Keratinocyte (primary cell): Measurements from ENCODE around the gene TAF1B. TPM values are rescaled to one million over a fixed set of nuclear protein-coding genes. Genes with fewer than 3 reads are reported as not detected.
A peak's percentile ranks its signal among the peaks of the same experiment; 100 is the strongest.

Experiments used
- DNase-seq: peaks from one replicate; pipeline ENCODE4 v3.0.0-alpha.2; 2011; ENCODE audit warnings: low read depth, missing footprints, low spot score
- FAIRE-seq: peaks from 2 replicates; lab custom pipeline; 2011; peaks lifted over from hg19 to GRCh38; lab: Jason Lieb, UNC
- H2AFZ ChIP-seq: 2 replicates; pipeline ENCODE4 v1.6.0; 2012; ENCODE audit warnings: low read length, control low read depth, inconsistent platforms; ENCODE audit not compliant: control insufficient read depth
- H3K27ac ChIP-seq: 2 replicates; pipeline ENCODE4 v1.5.1; 2011; ENCODE audit warnings: low read length; ENCODE audit not compliant: control insufficient read depth, insufficient read depth
- H3K27me3 ChIP-seq: 3 replicates; pipeline ENCODE4 v1.6.0; 2011; ENCODE audit warnings: low read length; ENCODE audit not compliant: control insufficient read depth, insufficient read depth; ENCODE audit errors: extremely low read depth
- H3K36me3 ChIP-seq, 2 experiments: 2 replicates in 1 of 2; 3 replicates in 1 of 2; pipeline ENCODE4 v1.5.1; 2011; ENCODE audit warnings: low read length in 2 of 2, mild to moderate bottlenecking in 1 of 2; ENCODE audit not compliant: control insufficient read depth in 2 of 2, insufficient read depth in 2 of 2; ENCODE audit errors: extremely low read depth in 1 of 2
- H3K4me1 ChIP-seq: 3 replicates; pipeline ENCODE4 v1.5.1; 2011; ENCODE audit warnings: low read length; ENCODE audit not compliant: control insufficient read depth, insufficient read depth; ENCODE audit errors: extremely low read depth
- H3K4me2 ChIP-seq: 3 replicates; pipeline ENCODE4 v1.6.0; 2011; ENCODE audit warnings: low read depth, low read length; ENCODE audit not compliant: control insufficient read depth, insufficient read depth; ENCODE audit errors: extremely low read depth
- H3K4me3 ChIP-seq, 3 experiments: fragments of 200-600 bp in 1 of 3; sonication (generic) in 1 of 3; 2 replicates in 2 of 3; 3 replicates in 1 of 3; pipeline ENCODE4 v1.5.1; 2011 to 2016; ENCODE audit warnings: low read length in 3 of 3, mild to moderate bottlenecking in 3 of 3, control low read depth in 2 of 3, inconsistent platforms in 1 of 3, low read depth in 1 of 3, mixed read lengths in 1 of 3, mixed run types in 1 of 3, moderate library complexity in 1 of 3; ENCODE audit not compliant: control insufficient read depth in 2 of 3, insufficient read depth in 2 of 3; ENCODE audit errors: extremely low read depth in 1 of 3
- H3K79me2 ChIP-seq: 2 replicates; pipeline ENCODE4 v1.6.0; 2012; ENCODE audit warnings: low read length; ENCODE audit not compliant: control insufficient read depth, insufficient read depth
- H3K9ac ChIP-seq: 3 replicates; pipeline ENCODE4 v1.6.0; 2011; ENCODE audit warnings: low read length; ENCODE audit not compliant: control insufficient read depth, insufficient read depth; ENCODE audit errors: extremely low read depth
- H3K9me1 ChIP-seq: 3 replicates; pipeline ENCODE4 v1.6.0; 2011; ENCODE audit warnings: low read length; ENCODE audit not compliant: control insufficient read depth, insufficient read depth; ENCODE audit errors: extremely low read depth
- H3K9me3 ChIP-seq: 2 replicates; pipeline ENCODE4 v1.5.1; 2012; ENCODE audit warnings: low read depth, low read length; ENCODE audit not compliant: control insufficient read depth
- H4K20me1 ChIP-seq: 3 replicates; pipeline ENCODE4 v1.6.0; 2011; ENCODE audit warnings: low read length; ENCODE audit not compliant: control insufficient read depth, insufficient read depth; ENCODE audit errors: extremely low read depth
- CTCF ChIP-seq, 3 experiments: IDR thresholded peaks in 1 of 3; conservative IDR thresholded peaks in 1 of 3; optimal IDR thresholded peaks in 1 of 3; 2 replicates in 2 of 3; 3 replicates in 1 of 3; pipeline versions ENCODE3 to v1.5.1; 2011; ENCODE audit warnings: low read length in 3 of 3, mild to moderate bottlenecking in 3 of 3, moderate library complexity in 2 of 3, control low read depth in 1 of 3, inconsistent platforms in 1 of 3; ENCODE audit not compliant: insufficient read depth in 2 of 3; ENCODE audit errors: extremely low read depth in 1 of 3
- EZH2 ChIP-seq: IDR thresholded peaks from one replicate; pipeline ENCODE4 v1.6.1; 2012; ENCODE audit warnings: inconsistent platforms, mild to moderate bottlenecking, low read length, moderate library complexity
- dilution Hi-C: fragments of 300-500 bp; cut with MboI; formaldehyde crosslinking; loops from one replicate; pipeline ENCODE4 v1.7.0; 2020; ENCODE audit warnings: low sequenced_read_pairs; ENCODE audit not compliant: extremely low pct_ligation_motif_present
- polyA plus RNA-seq, 5 experiments: library from polyadenylated mRNA; depleted of rRNA in 3 of 5; stranded (reverse) in 3 of 5; stranded (forward) in 1 of 5; unstranded in 1 of 5; fragments of >200 nt; gene quantifications; 1 replicate in 1 of 5; 2 replicates in 3 of 5; 3 replicates in 1 of 5; pipeline versions ENCODE4 v1.2.1 to v1.2.3, GENCODE V29; 2011 to 2012; ENCODE audit warnings: missing spikeins in 2 of 5, low read depth in 1 of 5, low replicate concordance in 1 of 5

TAF1B gene
- polyA plus RNA-seq, 1 donor (not counting 4 experiments of a cell fraction or from before 2014, with no cell fraction given), result 16.5 TPM

GRCh38 chr2:9950521-9951271 lies 107.4 kb downstream of the TAF1B start:
- Histone ChIP-seq H3K27ac (no peak overlapping the region), H3K36me3 (no peaks in the 10 kb centered on the region), H3K9me1 (no peaks in the 10 kb centered on the region), H3K4me3 (peak overlapping the region; percentile 39 to 72 (median 59)), H3K9ac (peak overlapping the region; percentile 56), H3K79me2 (no peaks in the 10 kb centered on the region), H3K9me3 (no peaks in the 10 kb centered on the region), H3K4me2 (peak overlapping the region; percentile 71), H3K4me1 (peaks cover 2% of the 10 kb centered on the region), H2AFZ (peak overlapping the region; percentile 72), H4K20me1 (no peaks in the 10 kb centered on the region), H3K27me3 (peaks cover 7% of the 10 kb centered on the region)
- no peak for DNase-seq
- dilution Hi-C loops, result no loop called here
- FAIRE-seq, result no peak
- TF ChIP-seq EZH2 (no peak), CTCF (optimal IDR thresholded peaks at IDR 0.05 in 1 of 3, IDR thresholded peaks at IDR 0.05 in 1 of 3, conservative IDR thresholded peaks at IDR 0.05 in 1 of 3; ENCODE audit: extremely low read depth in 1 of 3, insufficient read depth in 2 of 3, low read length in 3 of 3) (no peak)

- H4K20me1 ChIP-seq, result no peaks in the 10 kb centered on the region
- H3K27me3 ChIP-seq, result peaks cover 3% of the 10 kb centered on the region
- no peak for FAIRE-seq
- H2AFZ ChIP-seq, result no peak overlapping the region
- H3K4me3 ChIP-seq, result peak overlapping the region; percentile 39 to 72 (median 59)
- peak overlapping the region; percentile 71 for H3K4me2 ChIP-seq
- no peak overlapping the region for H3K27ac ChIP-seq
- peak overlapping the region; percentile 56 for H3K9ac ChIP-seq
- no peaks in the 10 kb centered on the region for H3K9me1 ChIP-seq
- no peaks in the 10 kb centered on the region for H3K36me3 ChIP-seq
- dilution Hi-C loops, result no loop called here
- H3K4me1 ChIP-seq, result peaks cover 2% of the 10 kb centered on the region
- no peak for DNase-seq
- TF ChIP-seq CTCF (optimal IDR thresholded peaks at IDR 0.05 in 1 of 3, IDR thresholded peaks at IDR 0.05 in 1 of 3, conservative IDR thresholded peaks at IDR 0.05 in 1 of 3; ENCODE audit: extremely low read depth in 1 of 3, insufficient read depth in 2 of 3, low read length in 3 of 3), result peak in 1 of 3 experiments; percentile 18
- no peak for TF ChIP-seq EZH2
- H3K9me3 ChIP-seq, result no peaks in the 10 kb centered on the region
- H3K79me2 ChIP-seq, result no peaks in the 10 kb centered on the region
Observed at GRCh38 chr2:9951272-9951521, 107.9 kb downstream of the TAF1B start.
